K562 (cell line): ENCODE measurements around the gene DAGLA. TPM values are rescaled to one million over a fixed set of nuclear protein-coding genes. Genes with fewer than 3 reads are reported as not detected.

Experiments used
- ATAC-seq: fragments of 200-7000 bp; cut with Tn5 transposase; 3 replicates; pipeline ENCODE4 v1.9.1; 2020; ENCODE audit warnings: moderate library complexity
- BruUV-seq: library from RNA; stranded (reverse); fragments of 400-500 nt; replicated peaks from 2 replicates; lab custom pipeline; 2021; lab: Mats Ljungman, UMichigan
- CTCF ChIA-PET: fragments of 300-600 bp; formaldehyde crosslinking; extraction: SDS; loops from one replicate; lab custom pipeline; 2021; ENCODE audit warnings: low intra/inter-chr PET ratio; lab: Yijun Ruan, JAX
- POLR2A ChIA-PET: fragments of 300-600, 350-650 bp; sonication (Branson Sonifier 250); formaldehyde crosslinking; extraction: SDS; loops from one replicate; lab custom pipeline; 2021; ENCODE audit warnings: antibody characterized with exemption, inconsistent platforms; lab: Yijun Ruan, JAX
- DNase-seq, 4 experiments: peaks; one replicate each; pipeline versions ENCODE4 v3.0.0 to v3.0.0-alpha.2; 2011 to 2018; ENCODE audit warnings: low spot score in 3 of 4, mixed read lengths in 3 of 4; ENCODE audit errors: extremely low read depth in 1 of 4
- FAIRE-seq: peaks from 2 replicates; lab custom pipeline; 2011; peaks lifted over from hg19 to GRCh38; lab: Jason Lieb, UNC
- H2AFZ ChIP-seq: 2 replicates; pipeline ENCODE4 v1.6.0; 2011; ENCODE audit warnings: low read depth, low read length, control low read depth, inconsistent platforms
- H3K27ac ChIP-seq: fragments of 200-600 bp; 3 replicates; pipeline ENCODE4 v1.8.0; 2011; ENCODE audit warnings: low read depth, mild to moderate bottlenecking, control low read depth, inconsistent platforms, low read length, moderate library complexity, mixed read lengths; ENCODE audit errors: extremely low read depth
- H3K27me3 ChIP-seq, 2 experiments: fragments of 300-600 bp in 1 of 2; 2 replicates in 1 of 2; 3 replicates in 1 of 2; pipeline versions ENCODE4 v1.6.0 to v1.8.0; 2011; ENCODE audit warnings: inconsistent platforms in 2 of 2, low read length in 2 of 2, mild to moderate bottlenecking in 1 of 2, mixed read lengths in 1 of 2, moderate library complexity in 1 of 2; ENCODE audit not compliant: control insufficient read depth in 2 of 2, insufficient read depth in 2 of 2
- H3K36me3 ChIP-seq: fragments of 300-600 bp; 3 replicates; pipeline ENCODE4 v1.8.0; 2011; ENCODE audit warnings: mild to moderate bottlenecking, low read length, inconsistent platforms; ENCODE audit not compliant: control insufficient read depth, insufficient read depth
- H3K4me1 ChIP-seq, 2 experiments: fragments of 200-600 bp in 1 of 2; replicated peaks in 1 of 2; 2 replicates in 1 of 2; 3 replicates in 1 of 2; pipeline versions ENCODE4 v1.5.1 to v1.8.0; 2011; ENCODE audit warnings: inconsistent platforms in 2 of 2, low read length in 2 of 2, mild to moderate bottlenecking in 1 of 2, mixed read lengths in 1 of 2, moderate library complexity in 1 of 2; ENCODE audit not compliant: control insufficient read depth in 2 of 2, insufficient read depth in 2 of 2
- H3K4me2 ChIP-seq: 2 replicates; pipeline ENCODE4 v1.6.1; 2011; ENCODE audit warnings: low read length, control low read depth, inconsistent platforms, mixed read lengths; ENCODE audit not compliant: insufficient read depth
- H3K4me3 ChIP-seq: fragments of 200-600 bp; sonication (generic), shearing (Covaris generic); 2 replicates; pipeline ENCODE4 v1.5.1; 2016; ENCODE audit warnings: control low read depth, inconsistent platforms
- H3K79me2 ChIP-seq: fragments of 200-600 bp; 3 replicates; pipeline ENCODE4 v1.8.0; 2011; ENCODE audit warnings: low read length, inconsistent platforms; ENCODE audit not compliant: control insufficient read depth, insufficient read depth
- H3K9ac ChIP-seq, 2 experiments: 2 replicates each; pipeline versions ENCODE4 v1.6.0 to v1.6.1; 2011; ENCODE audit warnings: low read depth in 2 of 2, low read length in 2 of 2, control low read depth in 1 of 2, inconsistent platforms in 1 of 2, mild to moderate bottlenecking in 1 of 2, mixed read lengths in 1 of 2; ENCODE audit not compliant: insufficient read depth in 1 of 2
- H3K9me1 ChIP-seq: one replicate; pipeline ENCODE4 v1.6.0; 2011; ENCODE audit warnings: inconsistent platforms, mild to moderate bottlenecking, low read length, moderate library complexity; ENCODE audit not compliant: control insufficient read depth, insufficient read depth
- H3K9me3 ChIP-seq: replicated peaks from 2 replicates; pipeline ENCODE4 v1.5.1; 2011; ENCODE audit warnings: low read depth, low read length, inconsistent platforms; ENCODE audit not compliant: control insufficient read depth, insufficient read depth
- H4K20me1 ChIP-seq: replicated peaks from 2 replicates; pipeline ENCODE4 v1.6.1; 2011; ENCODE audit warnings: low read length, inconsistent platforms, mixed read lengths; ENCODE audit not compliant: control insufficient read depth, insufficient read depth
- ELF1 ChIP-seq: fragments of 200-800 bp; sonication (Bioruptor generic); IDR thresholded peaks from 2 replicates; pipeline ENCODE4 v1.6.1; 2016; ENCODE audit warnings: missing genetic modification characterization, missing compliant biosample characterization
- ERF ChIP-seq: fragments of 450-650 bp; formaldehyde crosslinking; IDR thresholded peaks from 2 replicates; pipeline ENCODE4 v1.4.0; 2020; ENCODE audit warnings: mild to moderate bottlenecking, mixed read lengths
- GABPB1 ChIP-seq: sonication (generic); formaldehyde crosslinking; IDR thresholded peaks from 2 replicates; pipeline ENCODE4 v1.8.0; 2022; ENCODE audit warnings: mild to moderate bottlenecking, missing genetic modification reagents
- GTF2E2 ChIP-seq: fragments of 200-800 bp; sonication (Bioruptor generic); IDR thresholded peaks from 2 replicates; pipeline ENCODE4 v1.6.1; 2016; ENCODE audit warnings: missing genetic modification characterization, missing compliant biosample characterization
- HMGXB4 ChIP-seq: sonication (generic); formaldehyde crosslinking; IDR thresholded peaks from 2 replicates; pipeline ENCODE4 v1.8.1; 2023; ENCODE audit warnings: mild to moderate bottlenecking, missing genetic modification reagents
- MCM7 ChIP-seq, 2 experiments: fragments of 450-650 bp; IDR thresholded peaks; 2 replicates each; pipeline ENCODE4 v1.6.1; 2016 to 2018
- POLR2AphosphoS2 ChIP-seq: IDR thresholded peaks from 2 replicates; pipeline ENCODE4 v1.6.1; 2012; ENCODE audit warnings: low read length, improper control_type of control experiment
- RFX5 ChIP-seq: IDR thresholded peaks from 2 replicates; pipeline ENCODE4 v1.6.1; 2011; ENCODE audit warnings: low read depth, mild to moderate bottlenecking, improper control_type of control experiment, low read length
- SIN3B ChIP-seq: fragments of 450-650 bp; IDR thresholded peaks from 2 replicates; pipeline ENCODE4 v1.6.1; 2017; ENCODE audit warnings: low read depth, mild to moderate bottlenecking, moderate library complexity
- SP2 ChIP-seq: IDR thresholded peaks from 2 replicates; pipeline ENCODE4 v1.6.1; 2011; ENCODE audit warnings: mild to moderate bottlenecking, low read depth, low read length, moderate library complexity; ENCODE audit not compliant: poor library complexity, severe bottlenecking; ENCODE audit errors: extremely low read depth
- SRSF7 ChIP-seq: fragments of 200-400 bp; formaldehyde crosslinking; optimal IDR thresholded peaks from 2 replicates; pipeline ENCODE3; 2017; ENCODE audit warnings: mild to moderate bottlenecking, low read depth, low read length
- ZBTB11 ChIP-seq, 3 experiments: fragments of 200-800 bp in 1 of 3; fragments of 250-450 bp in 1 of 3; fragments of 450-650 bp in 1 of 3; sonication (Bioruptor Pico) in 1 of 3; sonication (Bioruptor generic) in 1 of 3; formaldehyde crosslinking in 1 of 3; IDR thresholded peaks; 2 replicates each; pipeline versions ENCODE4 v1.6.1 to v1.8.0; 2016 to 2022; ENCODE audit warnings: mild to moderate bottlenecking in 2 of 3, missing genetic modification characterization in 2 of 3, missing compliant biosample characterization in 1 of 3, moderate library complexity in 1 of 3
- ZBTB33 ChIP-seq: sonication (generic); formaldehyde crosslinking; IDR thresholded peaks from 2 replicates; pipeline ENCODE4 v1.8.1; 2023; ENCODE audit warnings: mild to moderate bottlenecking, missing genetic modification reagents
- WGBS: fragments of 100-300 bp; shearing (Covaris generic); methylation state at CpG from one replicate; pipeline ENCODE4 v1.1.6; 2016; ENCODE audit warnings: low coverage, mixed read lengths; ENCODE audit not compliant: insufficient coverage; ENCODE audit errors: missing lambda C conversion rate; 5-methylcytosine and 5-hydroxymethylcytosine counted together
- in situ Hi-C: fragments of 300-500 bp; cut with MboI; formaldehyde crosslinking; loops from 4 replicates; pipeline ENCODE4 v1.15.0; 2018; ENCODE audit warnings: inconsistent platforms, mixed read lengths
- intact Hi-C: fragments of 100-400 bp; cut with micrococcal nuclease; formaldehyde crosslinking; loops from 2 replicates; pipeline ENCODE4 v1.14.2; 2022
- polyA plus RNA-seq, 8 experiments: library from polyadenylated mRNA; depleted of rRNA in 4 of 8; stranded (reverse) in 5 of 8; unstranded in 3 of 8; fragments of >200 nt; fragmentation: Nextera tagmentation in 2 of 8; fragmentation: Illumina TruSeq in 1 of 8; extraction: Ambion mirVana in 2 of 8; extraction: Trizol in 1 of 8; gene quantifications; 2 replicates each; pipeline versions ENCODE4 v1.2.1 to v1.2.3, GENCODE V29; 2011 to 2014; ENCODE audit warnings: inconsistent platforms in 1 of 8, missing spikeins in 1 of 8
- total RNA-seq, 7 experiments: library from RNA; depleted of rRNA in 6 of 7; stranded (reverse); fragments of >200 nt in 6 of 7; fragmentation: Illumina TruSeq in 2 of 7; extraction: Trizol in 2 of 7; gene quantifications; 2 replicates each; pipeline versions ENCODE4 v1.2.1 to v1.2.3, GENCODE V29; 2011 to 2021; ENCODE audit warnings: low replicate concordance in 1 of 7

DAGLA gene
- total and polyA plus RNA-seq, 9 of the 15 experiments (the other 6 are each of a cell fraction or from before 2014, with no cell fraction given): 0.03 to 0.16 (median 0.04) TPM; not detected in 4

GRCh38 chr11:61774411-61774810, 94.2 kb downstream of the DAGLA start (continued):
- TF ChIP-seq GTF2E2 (tag) (no peak), HMGXB4 (CRISPR knock-in tag) (no peak), SP2 (no peak), POLR2AphosphoS2 (no peak)

GRCh38 chr11:61775106-61775505, 94.9 kb downstream of the DAGLA start:
- Histone ChIP-seq H3K4me3 (no peak overlapping the region), H3K9me3 (no peaks in the 10 kb centered on the region), H3K79me2 (no peaks in the 10 kb centered on the region), H3K36me3 (peaks cover 20% of the 10 kb centered on the region; the same call in 2 of the 3 replicates), H4K20me1 (no peaks in the 10 kb centered on the region), H3K9ac (no peak overlapping the region; a peak in 2 of 4 replicates), H3K4me2 (no peak overlapping the region), H3K9me1 (no peaks in the 10 kb centered on the region), H3K27me3 (no peaks in the 10 kb centered on the region), H3K4me1 (peaks cover 0 to 63% of the 10 kb centered on the region in 2 experiments; a peak in 2 of 5 replicates), H2AFZ (no peak overlapping the region), H3K27ac (no peak overlapping the region)
- POLR2A ChIA-PET: interaction anchor here (0.7 to 1.6 kb wide), 4 partner anchors 8 to 25 kb away, joined by 3 to 4 read pairs (median 3); no protein-coding TSS in a partner anchor
- DNase-seq (no peak), FAIRE-seq (no peak), ATAC-seq (no peak)
- CTCF ChIA-PET: no interaction called here
- WGBS: 81% methylated on average over 5 of the region's 6 CpGs
- BruUV-seq: no TSS peak
- in situ Hi-C loops: no loop called here
- intact Hi-C loops: no loop called here
- no peak for TF ChIP-seq ZBTB33 (CRISPR knock-in tag)
- no peak for TF ChIP-seq ZBTB11 (CRISPR knock-in tag; IDR thresholded peaks at IDR 0.05)
- no peak for TF ChIP-seq SIN3B
- TF ChIP-seq GABPB1: no peak
- no peak for TF ChIP-seq SRSF7
- no peak for TF ChIP-seq ERF
- no peak for TF ChIP-seq RFX5
- no peak for TF ChIP-seq MCM7 (IDR thresholded peaks at IDR 0.05)
- TF ChIP-seq ELF1 (tag): no peak
